Upper lobe of left lung (tissue), 4 donors: ENCODE results near the gene PANK1.

Experiments used
- CTCF ChIP-seq, 6 experiments: fragments of 450-650 bp in 4 of 6; fragments of 200-600 bp in 2 of 6; sonication (generic) in 2 of 6; IDR thresholded peaks; one replicate each; pipeline ENCODE4 v1.5.1; 2016 to 2019; ENCODE audit warnings: antibody characterized with exemption in 6 of 6
- EP300 ChIP-seq, 4 donors: sonication (generic); formaldehyde crosslinking; IDR thresholded peaks; one replicate each; pipeline ENCODE4 v1.5.1; 2017; ENCODE audit warnings: antibody characterized with exemption in 4 of 4, control low read depth in 2 of 4
- POLR2A ChIP-seq, 4 donors: fragments of 450-650 bp; IDR thresholded peaks; one replicate each; pipeline ENCODE4 v1.5.1; 2016 to 2017; ENCODE audit warnings: antibody characterized with exemption in 4 of 4, mild to moderate bottlenecking in 2 of 4
- POLR2AphosphoS5 ChIP-seq, 2 donors: sonication (generic); formaldehyde crosslinking; IDR thresholded peaks; one replicate each; pipeline ENCODE4 v1.5.1; 2017; ENCODE audit warnings: antibody characterized with exemption in 2 of 2

GRCh38 chr10:89622151-89622550 is 22.9 kb downstream of the PANK1 start:
- TF ChIP-seq CTCF (IDR thresholded peaks at IDR 0.05) = no peak
- no peak for TF ChIP-seq POLR2A (IDR thresholded peaks at IDR 0.05)
- TF ChIP-seq POLR2AphosphoS5 (IDR thresholded peaks at IDR 0.05) = no peak
- no peak for TF ChIP-seq EP300 (IDR thresholded peaks at IDR 0.05)
